ENCODE data around the gene CFAP119.

GRCh38 chr16:30747799-30748633 is 13.8 kb downstream of the CFAP119 start, which contains the start of gene PHKG2:
- TF ChIP-seq, protein P1, sequence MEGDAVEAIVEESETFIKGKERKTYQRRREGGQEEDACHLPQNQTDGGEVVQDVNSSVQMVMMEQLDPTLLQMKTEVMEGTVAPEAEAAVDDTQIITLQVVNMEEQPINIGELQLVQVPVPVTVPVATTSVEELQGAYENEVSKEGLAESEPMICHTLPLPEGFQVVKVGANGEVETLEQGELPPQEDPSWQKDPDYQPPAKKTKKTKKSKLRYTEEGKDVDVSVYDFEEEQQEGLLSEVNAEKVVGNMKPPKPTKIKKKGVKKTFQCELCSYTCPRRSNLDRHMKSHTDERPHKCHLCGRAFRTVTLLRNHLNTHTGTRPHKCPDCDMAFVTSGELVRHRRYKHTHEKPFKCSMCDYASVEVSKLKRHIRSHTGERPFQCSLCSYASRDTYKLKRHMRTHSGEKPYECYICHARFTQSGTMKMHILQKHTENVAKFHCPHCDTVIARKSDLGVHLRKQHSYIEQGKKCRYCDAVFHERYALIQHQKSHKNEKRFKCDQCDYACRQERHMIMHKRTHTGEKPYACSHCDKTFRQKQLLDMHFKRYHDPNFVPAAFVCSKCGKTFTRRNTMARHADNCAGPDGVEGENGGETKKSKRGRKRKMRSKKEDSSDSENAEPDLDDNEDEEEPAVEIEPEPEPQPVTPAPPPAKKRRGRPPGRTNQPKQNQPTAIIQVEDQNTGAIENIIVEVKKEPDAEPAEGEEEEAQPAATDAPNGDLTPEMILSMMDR (optimal IDR thresholded peaks at IDR 0.05 in 1 of 3, IDR thresholded peaks at IDR 0.05 in 1 of 3, conservative IDR thresholded peaks at IDR 0.05 in 1 of 3; ENCODE audit: extremely low read depth in 1 of 3, insufficient read depth in 2 of 3, low read length in 3 of 3): no peak
- no peak for TF ChIP-seq EZH2 (IDR thresholded peaks at IDR 0.05; ENCODE audit: low read length)
